Naive thymus-derived CD8-positive, alpha-beta T cell (primary cell): ENCODE measurements around the gene RCAN1. TPM values are rescaled to one million over a fixed set of nuclear protein-coding genes. Genes with fewer than 3 reads are reported as not detected.

Source experiments
- polyA plus RNA-seq, 3 donors: library from polyadenylated mRNA; unstranded; fragments of 300-500 nt; fragmentation: Illumina TruSeq; gene quantifications; one replicate each; pipeline ENCODE4 v1.2.3, GENCODE V29; 2021
- total RNA-seq, 8 experiments: library from RNA in 2 of 8; stranded (reverse) in 2 of 8; gene quantifications; one replicate each; pipeline ENCODE4 v1.2.3 and lab custom pipeline; 2021 to 2026

RCAN1 gene
- total and polyA plus RNA-seq, 5 experiments from 2014 or later, result 6.8 to 15.9 (median 11.1) TPM

Other genes with a start within 250 kb of the RCAN1 start
- 1 to 10 TPM; 6.2 to 8.2 TPM for gene SMIM11, start 239.6 kb downstream of the RCAN1 start, total RNA-seq
- gene SMIM11, start 239.6 kb downstream of the RCAN1 start, polyA plus RNA-seq, result 10 to 100 TPM in 2 of 3 donors, 1 to 10 TPM in 1; 9.8 to 30.2 (median 28.3) TPM
- gene SMIM34, start 191.2 kb downstream of the RCAN1 start, total RNA-seq, result not detected
- gene SMIM34, start 191.2 kb downstream of the RCAN1 start, polyA plus RNA-seq, result not detected
- under 1 TPM; 0.19 to 0.23 TPM for gene KCNE1, start 102.9 kb downstream of the RCAN1 start, total RNA-seq
- not detected for gene KCNE1, start 102.9 kb downstream of the RCAN1 start, polyA plus RNA-seq
- under 1 TPM; 0.44 TPM for gene CLIC6, start 53.9 kb upstream of the RCAN1 start, total RNA-seq
- under 1 TPM in 2 of 3 donors, not detected in 1; 0.09 to 0.21 TPM for gene CLIC6, start 53.9 kb upstream of the RCAN1 start, polyA plus RNA-seq